IPS-18c (cell line): ENCODE measurements around the gene KAT6B.

ENCODE experiments used
- H3K4me3 ChIP-seq: 2 replicates; pipeline ENCODE4 v1.7.0; 2013; ENCODE audit warnings: low read depth, mild to moderate bottlenecking, low read length, moderate library complexity; ENCODE audit not compliant: insufficient read depth
- H3K9me3 ChIP-seq: one replicate; pipeline ENCODE4 v1.6.1; 2013; ENCODE audit warnings: mild to moderate bottlenecking, low read length, moderate library complexity; ENCODE audit not compliant: control insufficient read depth, insufficient read depth

Gene KAT6B

DNA sequence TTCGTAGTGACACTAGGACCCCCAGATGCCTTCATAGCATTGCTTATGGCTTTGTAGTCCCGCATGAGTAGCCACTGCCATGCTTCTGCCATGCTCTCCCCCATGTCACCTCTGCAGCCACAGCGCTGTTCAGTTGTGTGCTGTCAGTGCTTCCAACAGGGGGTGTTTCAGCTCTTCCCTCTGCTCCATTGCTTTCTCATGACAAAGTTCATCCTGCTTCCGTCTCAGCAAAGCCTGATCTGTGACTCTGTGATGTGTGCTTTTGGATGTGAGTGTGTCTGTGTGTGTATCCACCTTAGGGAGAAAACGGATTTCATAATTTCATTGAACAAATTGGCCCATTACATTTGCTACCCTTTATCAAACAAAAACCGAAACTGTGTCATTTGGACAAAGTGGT lies 150.2 kb downstream of the KAT6B start:
- H3K4me3 ChIP-seq: no peak overlapping the region
- no peaks in the 10 kb centered on the region for H3K9me3 ChIP-seq

- Histone ChIP-seq H3K4me3 (no peak overlapping the region), H3K9me3 (no peaks in the 10 kb centered on the region)
Measured at GRCh38 chr10:74977072-74977471, 150.7 kb downstream of the KAT6B start.

GRCh38 chr10:74977913-74978847 lies 151.8 kb downstream of the KAT6B start:
- H3K4me3 ChIP-seq: no peak overlapping the region
- H3K9me3 ChIP-seq: no peaks in the 10 kb centered on the region

DNA sequence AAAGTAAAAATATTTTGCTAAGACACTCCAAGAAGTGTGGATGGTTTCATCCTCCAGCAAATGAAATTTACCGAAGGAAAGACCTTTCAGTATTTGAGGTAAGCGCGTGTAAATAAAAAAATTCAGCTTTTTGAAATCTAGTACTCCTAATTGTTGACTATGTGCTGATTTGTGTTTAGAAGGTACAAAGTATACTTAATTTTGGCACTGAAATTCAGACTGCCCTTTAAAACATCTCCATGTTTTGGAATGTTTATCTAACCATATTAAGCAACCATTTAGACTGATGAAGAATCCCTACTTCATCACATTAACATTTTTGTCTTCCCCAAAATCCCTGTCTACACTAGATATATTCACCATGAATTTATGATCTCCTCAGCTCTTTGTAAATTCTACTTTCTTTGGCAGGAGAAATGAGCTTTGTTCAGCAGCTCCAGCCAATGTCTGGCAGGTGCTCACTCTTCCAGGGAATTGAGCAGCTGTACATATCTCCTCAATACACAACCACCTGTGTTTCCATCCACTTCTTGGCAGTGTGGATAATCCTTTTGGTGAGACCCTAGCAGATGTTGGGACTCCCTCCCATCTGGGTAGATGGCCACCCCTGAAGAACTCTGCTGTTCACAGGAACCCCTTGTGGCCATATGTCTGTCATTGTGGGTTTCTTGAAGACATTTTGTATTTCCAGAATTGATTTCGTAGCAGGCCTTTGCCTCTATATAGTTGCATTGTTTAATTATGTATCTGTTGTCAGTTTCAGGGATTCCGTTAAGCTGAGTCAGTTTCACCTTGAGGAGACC lies 155.6 kb downstream of the KAT6B start:
- no peak overlapping the region for H3K4me3 ChIP-seq
- H3K9me3 ChIP-seq: no peaks in the 10 kb centered on the region

- Histone ChIP-seq H3K4me3 (no peak overlapping the region), H3K9me3 (no peaks in the 10 kb centered on the region)
Measured at GRCh38 chr10:74982634-74982982, 156.2 kb downstream of the KAT6B start.

DNA sequence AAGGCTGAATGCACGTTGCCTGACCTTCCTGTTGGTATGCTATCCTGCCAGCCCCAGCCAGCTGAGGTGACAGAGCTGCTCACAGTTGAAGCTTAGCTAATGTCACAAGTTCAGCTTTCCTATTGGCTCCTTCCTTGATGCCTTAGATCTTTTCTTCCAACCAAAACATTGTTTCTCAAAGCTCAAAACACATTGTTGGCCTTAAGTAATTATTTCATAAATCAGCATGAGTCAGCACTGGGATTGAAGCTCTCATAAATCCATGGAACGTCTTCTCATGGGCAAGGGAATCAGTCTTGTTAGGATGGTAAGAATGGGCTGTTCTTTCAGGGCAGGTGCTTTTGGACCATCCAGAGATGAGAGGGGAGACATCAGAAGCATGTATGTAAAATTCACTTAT lies 157.0 kb downstream of the KAT6B start:
- H3K9me3 ChIP-seq: no peaks in the 10 kb centered on the region
- H3K4me3 ChIP-seq: no peak overlapping the region

DNA sequence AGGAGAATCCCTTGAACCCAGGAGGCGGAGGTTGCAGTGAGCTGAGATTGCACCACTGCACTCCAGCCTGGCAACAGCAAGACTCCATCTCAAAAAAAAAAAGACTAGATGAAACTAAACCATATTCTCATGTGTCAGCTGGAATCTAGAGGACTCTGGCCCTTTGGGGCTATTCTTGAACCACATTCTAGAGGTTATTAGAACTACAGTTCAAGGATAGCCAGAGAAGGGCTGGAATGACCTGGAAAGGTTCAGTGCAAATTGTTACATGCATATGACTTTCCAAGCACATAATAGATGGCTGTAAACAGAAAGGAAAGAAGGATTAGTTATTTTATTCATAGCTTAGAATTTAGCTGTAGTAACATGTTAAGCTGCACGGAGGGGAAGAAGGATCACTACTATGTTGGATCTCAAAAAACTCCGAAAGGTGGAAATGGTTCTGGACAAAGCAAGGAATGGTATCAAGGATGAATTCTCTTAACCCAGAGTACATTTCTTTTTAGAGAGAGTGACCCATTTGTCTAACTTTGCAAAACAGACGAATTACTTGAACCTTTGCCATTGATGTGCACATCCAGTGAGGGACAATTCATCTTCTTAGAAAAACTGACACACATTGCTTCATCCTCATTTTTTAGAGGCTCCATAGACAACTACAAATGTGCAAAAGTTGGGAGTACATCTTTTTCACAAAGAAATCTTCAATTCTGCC lies 161.1 kb downstream of the KAT6B start:
- Histone ChIP-seq H3K9me3 (no peaks in the 10 kb centered on the region), H3K4me3 (no peak overlapping the region)

GRCh38 chr10:74988054-74988775 lies 161.8 kb downstream of the KAT6B start:
- Histone ChIP-seq H3K9me3 (no peaks in the 10 kb centered on the region), H3K4me3 (no peak overlapping the region)

- no peak overlapping the region for H3K4me3 ChIP-seq
- H3K9me3 ChIP-seq: no peaks in the 10 kb centered on the region
Measured at GRCh38 chr10:74988832-74989561, 162.6 kb downstream of the KAT6B start.

- no peak overlapping the region for H3K4me3 ChIP-seq
- H3K9me3 ChIP-seq: no peaks in the 10 kb centered on the region
Measured at GRCh38 chr10:74991435-74991834, 165.0 kb downstream of the KAT6B start.

DNA sequence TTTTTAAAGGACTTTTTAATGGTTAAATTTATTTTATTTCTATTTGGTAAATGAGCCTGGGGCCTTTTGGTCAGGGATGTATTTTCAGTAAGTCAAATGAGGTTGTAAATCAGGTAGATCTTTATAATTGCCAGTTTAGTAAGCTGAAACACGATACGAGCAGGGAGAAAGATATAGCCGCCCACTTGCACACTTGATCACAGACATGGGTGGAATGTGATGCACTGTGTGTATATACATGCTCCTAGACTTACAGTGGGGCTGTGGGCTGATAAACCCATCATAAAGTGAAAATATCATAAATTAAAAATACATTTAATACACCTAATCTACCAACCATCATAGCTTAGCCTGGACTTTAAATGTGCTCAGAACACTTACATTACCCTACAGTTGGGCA lies 165.7 kb downstream of the KAT6B start:
- H3K9me3 ChIP-seq: no peaks in the 10 kb centered on the region
- H3K4me3 ChIP-seq: no peak overlapping the region

DNA sequence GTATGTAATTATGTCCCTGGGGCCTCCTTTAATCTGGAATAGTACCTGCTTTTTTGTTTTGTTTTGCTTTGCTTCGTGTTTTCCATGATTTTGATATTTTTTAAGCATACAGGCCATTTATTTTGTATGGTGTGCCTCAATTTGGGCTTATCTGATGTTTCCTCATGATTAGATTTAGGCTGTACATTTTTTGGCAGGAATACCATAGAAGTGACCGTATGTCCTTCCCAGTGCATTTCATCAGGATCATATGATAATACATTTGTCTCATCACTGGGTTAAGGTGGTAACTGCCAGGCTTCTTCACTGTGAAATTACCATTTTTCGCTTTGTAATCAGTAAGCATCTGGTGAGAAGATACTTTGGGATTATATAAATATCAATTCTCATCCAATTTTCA lies 167.2 kb downstream of the KAT6B start:
- H3K9me3 ChIP-seq: no peaks in the 10 kb centered on the region
- no peak overlapping the region for H3K4me3 ChIP-seq

GRCh38 chr10:74994854-74995253 lies 168.5 kb downstream of the KAT6B start:
- Histone ChIP-seq H3K9me3 (no peaks in the 10 kb centered on the region), H3K4me3 (no peak overlapping the region)

- Histone ChIP-seq H3K4me3 (no peak overlapping the region), H3K9me3 (no peaks in the 10 kb centered on the region)
Measured at GRCh38 chr10:74995806-74996205, 169.4 kb downstream of the KAT6B start.

DNA sequence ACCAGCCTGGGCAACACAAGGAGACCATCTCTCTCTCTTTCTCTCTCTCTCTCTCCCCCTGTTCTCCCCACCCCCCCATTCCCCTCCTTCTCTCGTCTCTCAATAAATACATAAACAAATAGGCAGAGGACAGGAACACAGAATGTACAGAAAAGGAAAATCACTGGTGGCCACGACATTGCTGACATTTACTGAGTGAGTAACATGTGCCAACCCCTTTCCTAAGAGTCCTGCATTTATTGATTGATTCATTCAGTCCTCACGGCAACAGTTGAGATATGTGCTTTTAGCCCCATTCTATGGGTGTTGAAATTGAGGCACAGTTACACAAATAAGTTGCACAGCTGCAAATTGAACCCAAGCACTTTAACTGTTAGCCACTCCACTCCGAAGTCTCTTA lies 170.8 kb downstream of the KAT6B start:
- Histone ChIP-seq H3K4me3 (no peak overlapping the region), H3K9me3 (no peaks in the 10 kb centered on the region)

GRCh38 chr10:75000748-75001321 lies 174.4 kb downstream of the KAT6B start:
- H3K4me3 ChIP-seq: no peak overlapping the region
- H3K9me3 ChIP-seq: no peaks in the 10 kb centered on the region
